Measurements from ENCODE around the gene PLA2G2C. TPM values are rescaled to one million over a fixed set of nuclear protein-coding genes. Genes with fewer than 3 reads are reported as not detected.

Gene PLA2G2C
- total and polyA plus RNA-seq, 2 of the 8 experiments (the other 6 are each of a cell fraction or from before 2014, with no cell fraction given): not detected

- TF ChIP-seq ASH2L (IDR thresholded peaks at IDR 0.05; ENCODE audit: low read length) (no peak), GABPA (IDR thresholded peaks at IDR 0.05; ENCODE audit: borderline replicate concordance, insufficient read depth, low read length) (no peak), SP1 (IDR thresholded peaks at IDR 0.05; ENCODE audit: low read depth, low read length) (no peak), TAF7 (optimal IDR thresholded peaks at IDR 0.05; ENCODE audit: borderline replicate concordance, low read depth, low read length) (no peak), CTBP2 (IDR thresholded peaks at IDR 0.05; ENCODE audit: borderline replicate concordance, insufficient read depth, insufficient read length, low read length) (no peak), PHF8 (conservative IDR thresholded peaks at IDR 0.05; ENCODE audit: low read depth, low read length) (no peak), POLR2A (IDR thresholded peaks at IDR 0.05; ENCODE audit: control extremely low read depth in 1 of 2, low read depth in 2 of 2, low read length in 2 of 2) (no peak), BACH1 (IDR thresholded peaks at IDR 0.05; ENCODE audit: low read length) (no peak), GTF2F1 (IDR thresholded peaks at IDR 0.05; ENCODE audit: borderline replicate concordance, low read depth, low read length) (no peak)
These were observed 9.1 kb upstream of the PLA2G2C start (continued) for GRCh38 chr1:20195462-20195780.

Measured in H1 (cell line).